ENCODE measurements around the gene SHISA4.

DNA sequence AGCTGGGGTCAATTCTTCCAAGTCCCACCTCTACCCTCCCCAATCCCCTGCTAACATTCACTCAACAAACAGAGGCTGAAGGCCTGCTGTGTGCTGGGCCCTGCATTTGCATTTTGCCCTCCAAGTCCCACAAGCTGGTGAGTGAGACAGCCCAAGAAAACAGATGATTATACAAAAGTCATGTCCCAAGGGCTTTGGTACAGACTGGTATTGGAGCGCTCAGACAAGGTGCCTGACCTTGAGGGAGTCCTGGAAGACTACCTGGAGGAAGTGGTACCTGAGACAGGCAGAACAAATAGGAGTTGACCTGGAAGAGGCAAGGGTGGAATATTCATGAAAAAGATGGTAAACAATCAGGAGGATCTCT, 53.4 kb downstream of the SHISA4 start:
- TF ChIP-seq RAD21 (conservative IDR thresholded peaks at IDR 0.05) (no peak), EZH2 (IDR thresholded peaks at IDR 0.05; ENCODE audit: borderline replicate concordance, insufficient read depth, low read length, poor library complexity, severe bottlenecking) (no peak)
